ENCODE data around the gene MRPS2.

DNA sequence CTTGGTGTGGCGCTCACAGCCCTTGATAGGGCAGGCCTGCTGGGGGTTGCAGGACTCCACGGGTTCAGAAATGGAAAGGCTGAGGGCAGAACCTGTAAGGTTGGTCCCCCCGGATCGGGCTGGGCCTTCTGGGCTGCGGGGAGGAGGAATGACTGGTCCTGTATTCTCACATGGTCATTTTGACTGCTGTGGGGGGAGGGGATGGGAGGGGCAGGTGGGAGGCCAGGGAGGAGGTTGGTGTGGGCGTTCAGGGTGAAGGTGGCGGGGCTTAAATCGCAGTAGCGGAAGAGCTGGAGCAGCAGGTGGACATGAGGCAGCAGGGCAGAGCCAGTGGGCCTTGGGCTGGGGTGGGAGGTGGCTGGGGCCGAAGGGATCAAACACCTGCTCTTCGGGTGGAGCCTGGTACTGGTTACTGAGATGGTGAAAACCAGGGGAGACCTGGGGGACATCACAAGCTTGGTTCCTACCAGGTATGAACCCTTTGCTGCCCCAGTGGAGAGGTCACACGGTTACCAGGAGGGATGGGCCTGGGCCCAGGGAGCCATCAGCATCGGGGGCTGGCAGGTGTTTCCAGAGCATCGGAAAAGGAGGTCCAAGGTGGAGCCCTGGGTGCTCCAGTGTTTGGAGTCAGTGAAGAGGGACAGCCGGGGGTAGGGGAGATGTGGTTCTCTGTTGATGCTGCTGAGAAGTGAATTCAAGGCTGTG lies 1.8 kb downstream of the MRPS2 start:
- TF ChIP-seq, protein P1, sequence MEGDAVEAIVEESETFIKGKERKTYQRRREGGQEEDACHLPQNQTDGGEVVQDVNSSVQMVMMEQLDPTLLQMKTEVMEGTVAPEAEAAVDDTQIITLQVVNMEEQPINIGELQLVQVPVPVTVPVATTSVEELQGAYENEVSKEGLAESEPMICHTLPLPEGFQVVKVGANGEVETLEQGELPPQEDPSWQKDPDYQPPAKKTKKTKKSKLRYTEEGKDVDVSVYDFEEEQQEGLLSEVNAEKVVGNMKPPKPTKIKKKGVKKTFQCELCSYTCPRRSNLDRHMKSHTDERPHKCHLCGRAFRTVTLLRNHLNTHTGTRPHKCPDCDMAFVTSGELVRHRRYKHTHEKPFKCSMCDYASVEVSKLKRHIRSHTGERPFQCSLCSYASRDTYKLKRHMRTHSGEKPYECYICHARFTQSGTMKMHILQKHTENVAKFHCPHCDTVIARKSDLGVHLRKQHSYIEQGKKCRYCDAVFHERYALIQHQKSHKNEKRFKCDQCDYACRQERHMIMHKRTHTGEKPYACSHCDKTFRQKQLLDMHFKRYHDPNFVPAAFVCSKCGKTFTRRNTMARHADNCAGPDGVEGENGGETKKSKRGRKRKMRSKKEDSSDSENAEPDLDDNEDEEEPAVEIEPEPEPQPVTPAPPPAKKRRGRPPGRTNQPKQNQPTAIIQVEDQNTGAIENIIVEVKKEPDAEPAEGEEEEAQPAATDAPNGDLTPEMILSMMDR (conservative IDR thresholded peaks at IDR 0.05), result no peak
- TF ChIP-seq ZFX (IDR thresholded peaks at IDR 0.05), result no peak

Measured in C4-2B (cell line).